Measurements from ENCODE around the gene RASGRF1.

Gene RASGRF1

DNA sequence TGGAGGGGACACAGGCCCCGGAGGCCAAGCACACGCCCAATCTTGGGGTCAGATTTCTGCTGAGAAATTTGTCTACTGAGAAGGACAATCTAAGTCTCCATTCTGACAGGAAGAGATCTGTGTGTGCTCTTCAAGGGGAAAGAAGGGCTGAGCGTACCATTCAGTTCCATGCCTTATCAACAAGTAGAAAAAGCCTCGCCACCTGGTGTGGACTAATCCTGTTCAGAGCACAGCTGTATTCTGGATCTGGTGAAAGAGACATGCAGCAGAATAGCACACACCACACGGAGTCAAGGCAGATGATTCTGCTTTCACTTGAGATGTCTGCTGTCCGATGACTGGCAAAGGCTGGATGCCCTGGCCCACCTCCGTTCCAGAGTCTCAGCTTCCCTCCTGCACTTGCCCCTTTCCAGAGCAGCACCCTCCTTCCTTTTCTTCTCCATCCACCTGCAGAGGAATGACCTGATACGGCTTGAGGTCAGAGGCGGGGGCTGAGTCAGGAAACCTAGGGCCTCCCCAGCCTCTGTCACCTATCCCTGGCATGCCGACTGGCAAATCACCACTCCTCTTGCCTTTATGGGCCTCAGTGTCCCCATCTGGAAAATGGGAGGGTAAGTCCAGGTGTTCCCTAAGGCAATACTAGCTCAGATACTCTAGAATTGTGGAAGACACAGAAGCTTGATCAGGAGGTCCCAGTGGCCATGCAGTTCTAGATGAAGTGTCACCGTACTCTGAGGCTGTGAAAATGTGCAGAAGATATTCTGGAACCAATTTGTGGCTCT is 108.9 kb downstream of the RASGRF1 start:
- DNase-seq: no peak

DNA sequence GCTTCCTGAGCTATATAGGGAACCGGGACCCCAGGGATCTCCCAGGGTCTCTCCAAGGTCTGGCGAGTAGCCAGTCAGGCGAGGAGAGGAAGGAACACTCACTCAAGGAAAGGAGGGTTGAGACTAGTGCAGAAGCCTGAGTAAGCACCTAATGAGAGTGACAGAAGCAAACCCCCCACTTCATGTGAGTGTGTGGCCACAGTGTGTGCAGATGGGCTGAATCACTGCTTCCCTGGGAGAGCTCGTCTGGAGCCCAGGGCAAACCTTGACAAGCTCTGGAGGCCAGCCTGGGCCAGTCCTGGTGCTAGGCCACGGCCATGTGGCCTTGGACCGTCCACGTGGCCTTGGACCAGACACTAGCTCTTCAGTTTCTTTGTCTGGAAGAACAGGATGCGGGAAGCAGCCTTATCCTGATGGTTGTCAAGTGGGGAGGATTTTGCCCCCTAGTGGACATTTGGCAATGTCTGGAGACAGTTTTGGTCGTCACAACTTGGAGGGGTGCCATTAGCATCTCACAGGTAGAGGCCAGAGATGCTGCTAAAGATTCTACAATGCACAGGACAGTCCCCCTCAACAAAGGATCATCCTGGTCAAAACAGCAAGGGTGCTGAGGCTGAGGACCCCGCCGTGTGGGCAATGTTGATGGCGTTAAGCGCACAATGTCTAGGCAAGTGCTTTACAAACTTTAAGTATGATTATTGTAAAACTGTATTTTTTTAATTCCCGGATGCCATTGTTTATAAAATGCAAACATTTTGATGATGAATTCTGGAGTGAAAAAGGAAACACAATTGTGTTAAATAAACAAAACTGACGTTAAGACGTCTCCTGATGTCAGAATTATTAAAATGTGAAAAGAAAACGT is 110.9 kb downstream of the RASGRF1 start:
- DNase-seq: peak; percentile 51

DNA sequence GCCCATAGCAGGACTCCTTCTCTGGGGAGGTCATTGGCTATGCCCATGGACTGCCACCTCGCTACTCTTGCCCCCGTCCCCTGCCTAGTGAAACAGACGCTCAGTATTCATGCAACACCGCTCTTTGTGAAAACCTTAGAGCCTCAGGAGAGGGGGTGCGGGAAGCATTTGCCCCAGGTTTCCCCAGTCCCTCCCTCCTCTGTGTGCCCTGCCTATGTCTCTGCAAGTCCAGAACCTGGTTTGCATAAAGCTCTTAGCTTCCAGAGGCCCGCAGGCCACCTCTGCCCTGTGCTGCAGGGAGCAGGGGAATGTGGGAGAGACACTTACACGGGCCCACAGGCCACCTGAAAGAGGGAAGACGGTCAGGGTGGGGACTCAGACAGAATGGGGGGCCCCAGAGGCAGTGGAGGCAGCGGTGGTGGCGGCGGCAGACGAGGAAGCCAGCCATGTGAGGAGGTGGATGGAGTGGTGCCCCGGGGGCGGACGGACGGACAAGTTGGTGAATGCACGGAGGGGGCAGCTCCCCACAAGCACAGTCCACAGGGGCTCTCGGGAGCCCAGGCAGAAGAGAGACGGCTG is 111.9 kb downstream of the RASGRF1 start:
- DNase-seq: no peak

DNA sequence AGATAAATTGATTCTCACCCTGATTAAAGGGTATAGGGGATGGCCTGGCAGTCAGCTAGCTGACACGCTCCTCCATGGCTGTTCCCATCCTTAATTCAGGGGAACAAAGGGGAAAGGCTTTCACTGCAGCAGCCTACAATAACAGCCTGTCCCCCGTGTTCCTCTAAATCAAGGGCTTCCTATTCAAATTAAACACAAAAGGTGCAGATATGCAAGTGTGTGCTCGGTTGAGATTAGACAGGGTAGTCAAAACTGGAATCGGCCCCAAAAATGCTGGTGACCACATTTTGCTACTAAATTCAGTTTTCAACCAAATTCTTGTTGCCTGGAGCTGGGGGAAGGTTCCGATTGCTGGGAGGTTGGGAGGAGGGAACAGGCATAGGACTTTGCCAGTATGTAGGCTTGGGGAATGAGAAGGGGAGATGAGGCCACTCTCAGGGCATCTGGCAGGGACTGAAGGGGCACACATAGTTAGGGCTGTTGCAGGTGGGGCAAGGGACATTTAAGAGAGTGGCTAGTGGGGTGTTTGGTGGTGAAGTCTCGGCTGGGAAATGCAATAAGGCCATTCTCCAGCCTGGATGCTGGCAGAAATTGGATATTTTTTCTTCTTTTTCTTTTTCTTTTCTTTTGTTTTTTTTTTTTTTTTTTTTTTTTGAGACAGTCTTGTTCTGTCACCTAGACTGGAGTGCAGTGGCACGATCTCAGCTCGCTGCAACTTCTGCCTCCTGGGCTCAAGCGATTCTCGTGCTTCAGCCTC is 112.8 kb downstream of the RASGRF1 start:
- no peak for DNase-seq

DNA sequence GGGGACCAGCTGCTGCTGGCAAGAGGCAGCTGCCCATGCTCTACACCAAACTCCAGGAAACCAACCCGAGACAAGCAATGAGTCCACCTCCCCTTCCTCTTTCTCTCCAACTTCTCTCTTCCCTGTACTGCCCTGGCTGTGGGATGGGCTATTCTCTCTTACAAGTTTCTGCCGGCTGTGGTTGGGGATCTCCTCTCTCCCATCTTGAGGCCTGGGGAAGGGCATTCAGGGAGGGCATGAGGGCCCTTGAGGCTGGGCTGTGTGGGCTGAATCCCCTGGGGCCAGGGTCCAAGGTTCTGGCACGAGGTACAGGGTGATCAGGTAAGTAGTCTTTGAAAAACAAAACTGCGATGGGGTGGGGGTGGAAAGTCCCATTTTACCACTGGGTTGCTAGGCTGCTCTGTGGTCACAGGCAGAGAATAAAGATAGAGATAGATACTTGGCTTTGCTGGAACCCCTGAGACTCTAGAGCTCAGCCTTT is 113.4 kb downstream of the RASGRF1 start:
- peak; percentile 1 for DNase-seq

DNA sequence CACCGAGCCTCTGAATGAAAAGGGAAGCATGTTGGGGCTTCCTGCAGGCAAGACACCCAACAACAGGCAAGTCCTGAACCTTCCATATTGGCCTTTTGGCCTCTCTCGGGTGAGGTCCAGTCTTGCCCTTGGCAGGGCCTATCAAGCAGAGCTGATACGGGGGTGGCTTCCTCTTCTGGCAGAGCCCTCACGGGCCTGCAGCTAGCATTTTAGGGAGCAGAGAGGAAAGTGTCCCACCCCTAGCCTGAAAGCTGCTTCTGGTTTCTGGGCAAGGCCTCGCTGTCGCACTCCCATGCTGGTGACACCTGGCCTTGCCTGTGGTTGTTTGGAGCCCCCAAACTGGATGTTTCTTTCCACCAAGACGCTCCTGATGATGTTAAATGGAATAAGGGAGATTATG is 113.9 kb downstream of the RASGRF1 start:
- DNase-seq: no peak

DNA sequence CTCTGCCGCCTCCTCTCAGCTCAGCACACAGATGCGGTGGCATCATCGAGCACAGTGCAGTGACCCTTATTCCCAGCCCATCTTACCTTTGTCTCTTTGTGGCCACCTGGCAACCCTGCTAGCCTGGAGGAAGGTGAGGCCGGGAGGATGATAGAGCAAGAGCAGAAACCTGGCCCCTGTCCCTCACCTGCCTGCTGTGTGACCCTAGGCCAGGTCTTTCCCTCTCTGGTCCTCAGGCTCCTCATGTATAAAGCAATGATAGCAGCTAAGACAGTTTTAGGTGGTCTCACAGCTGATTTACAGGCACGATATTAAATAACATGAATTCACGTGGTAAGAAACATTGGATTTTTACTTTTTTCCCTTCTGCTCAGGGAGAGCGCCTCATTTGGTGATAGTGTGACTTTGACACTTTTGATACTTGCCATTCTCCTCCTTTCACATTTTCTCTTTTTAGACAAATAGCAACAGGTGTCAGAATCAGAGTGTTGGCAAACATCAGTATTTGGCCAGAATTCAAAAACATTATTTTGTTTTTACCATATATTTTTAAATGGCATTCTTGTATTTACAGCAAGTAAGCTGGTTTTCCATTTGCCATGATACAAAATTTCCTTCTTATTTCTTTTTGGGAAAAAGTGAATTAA is 116.2 kb downstream of the RASGRF1 start:
- no peak for DNase-seq

GRCh38 chr15:78969687-78970349 is 120.8 kb downstream of the RASGRF1 start:
- DNase-seq: no peak

DNA sequence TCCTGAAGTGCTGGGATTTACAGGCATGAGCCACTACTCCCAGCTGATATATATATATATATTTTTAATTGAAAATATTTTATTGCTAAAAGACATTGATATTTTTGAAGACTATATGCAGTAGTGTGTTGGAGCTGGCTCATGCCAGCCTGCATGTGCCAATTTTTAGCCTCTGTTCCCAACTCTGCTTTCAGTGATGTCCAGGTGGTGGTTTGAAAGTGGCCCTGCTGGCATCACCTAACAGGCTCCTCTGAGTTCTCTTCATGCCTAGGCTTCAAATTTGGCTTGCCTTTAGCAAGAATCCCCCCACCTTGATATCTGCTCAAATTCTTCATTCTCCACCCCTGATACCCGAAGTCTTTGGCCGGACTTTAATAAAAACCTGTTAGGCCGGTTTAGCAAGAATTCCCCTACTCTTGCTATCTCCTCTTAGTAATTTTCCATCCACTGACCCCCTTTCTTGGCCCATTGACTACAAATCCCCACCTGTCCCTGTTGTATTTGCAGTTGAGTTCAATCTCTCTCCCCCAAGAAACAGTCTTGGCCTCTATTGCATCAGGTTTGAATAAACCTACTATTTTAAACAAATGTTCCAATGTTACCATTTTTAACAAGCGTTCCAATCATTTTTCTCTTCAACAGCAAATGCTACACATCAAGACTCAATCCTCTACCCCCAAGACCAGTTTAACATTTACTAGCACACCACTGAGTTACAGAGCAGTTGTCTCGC is 121.9 kb downstream of the RASGRF1 start:
- no peak for DNase-seq

- DNase-seq: no peak
Measured at GRCh38 chr15:78968114-78968513, 122.5 kb downstream of the RASGRF1 start.

DNA sequence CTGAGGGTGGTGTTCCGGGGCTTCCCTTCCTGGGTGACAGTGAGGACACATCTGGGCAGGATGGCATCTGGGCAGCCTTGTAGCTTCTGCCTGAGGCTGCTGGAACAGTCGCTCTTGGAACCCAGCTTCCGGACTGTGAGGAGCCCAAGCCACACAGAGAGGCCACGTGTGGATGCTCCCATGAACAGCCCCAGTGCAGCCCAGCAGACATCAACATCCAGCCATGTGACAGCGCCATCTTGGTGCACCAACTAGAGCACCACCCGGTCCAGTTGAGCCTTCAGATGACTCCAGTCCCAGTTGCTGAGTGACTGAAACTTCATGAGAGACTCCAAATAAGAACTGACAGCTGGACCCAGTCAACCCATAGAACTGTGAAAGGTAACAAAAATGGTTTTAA is 130.3 kb downstream of the RASGRF1 start:
- no peak for DNase-seq

- no peak for DNase-seq
Measured at GRCh38 chr15:78959360-78959759, 131.2 kb downstream of the RASGRF1 start.

DNA sequence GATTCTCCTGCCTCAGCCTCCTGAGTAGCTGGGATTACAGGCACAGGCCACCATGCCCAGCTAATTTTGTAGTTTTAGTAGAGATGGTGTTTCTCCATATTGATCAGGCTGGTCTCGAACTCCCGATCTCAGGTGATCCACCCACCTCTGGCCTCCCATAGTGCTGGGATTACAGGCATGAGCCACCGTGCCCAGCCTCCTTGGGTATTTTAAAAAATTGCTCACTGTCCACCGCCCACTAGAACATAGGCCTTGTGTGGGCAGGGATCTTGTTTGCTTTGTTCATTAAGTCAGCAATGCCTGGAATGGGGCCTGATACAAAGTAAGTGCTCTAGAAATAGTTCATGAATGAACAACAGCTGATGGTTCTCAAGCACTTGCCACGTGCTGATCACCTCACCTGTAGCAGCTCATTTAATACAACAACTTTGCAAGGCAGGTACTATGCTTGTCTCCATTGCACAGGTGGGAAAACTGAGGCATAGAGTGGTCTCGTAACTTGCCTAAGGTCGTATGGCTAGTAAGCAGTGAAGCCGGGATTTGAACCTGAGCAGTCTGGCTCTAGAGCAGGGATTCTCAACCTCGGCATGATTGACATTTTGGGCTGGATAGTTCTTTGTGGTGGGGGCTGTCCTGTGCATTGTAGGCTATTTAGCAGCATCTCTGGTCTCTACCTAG is 133.0 kb downstream of the RASGRF1 start:
- DNase-seq: no peak

- no peak for DNase-seq
Measured at GRCh38 chr15:78956937-78957336, 133.6 kb downstream of the RASGRF1 start.

DNA sequence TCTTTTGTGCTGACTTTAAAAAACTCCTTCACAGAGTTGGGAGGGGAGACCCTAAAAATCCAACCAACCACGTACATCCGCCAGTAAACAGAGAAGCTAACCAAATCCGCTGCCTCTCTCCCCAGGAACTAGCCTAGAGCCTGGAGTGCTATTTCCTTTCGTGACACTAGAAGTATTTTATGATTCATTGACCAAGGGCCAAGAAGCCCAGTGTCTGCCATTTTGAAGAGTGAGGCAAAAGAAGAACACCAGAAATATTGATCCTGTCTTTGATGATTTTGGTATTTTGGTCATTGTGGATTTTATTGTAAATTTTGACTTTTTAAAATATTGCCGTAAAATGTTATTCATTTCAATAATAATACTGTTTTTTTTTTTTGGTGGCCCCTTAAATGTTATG is 135.2 kb downstream of the RASGRF1 start:
- no peak for DNase-seq

DNA sequence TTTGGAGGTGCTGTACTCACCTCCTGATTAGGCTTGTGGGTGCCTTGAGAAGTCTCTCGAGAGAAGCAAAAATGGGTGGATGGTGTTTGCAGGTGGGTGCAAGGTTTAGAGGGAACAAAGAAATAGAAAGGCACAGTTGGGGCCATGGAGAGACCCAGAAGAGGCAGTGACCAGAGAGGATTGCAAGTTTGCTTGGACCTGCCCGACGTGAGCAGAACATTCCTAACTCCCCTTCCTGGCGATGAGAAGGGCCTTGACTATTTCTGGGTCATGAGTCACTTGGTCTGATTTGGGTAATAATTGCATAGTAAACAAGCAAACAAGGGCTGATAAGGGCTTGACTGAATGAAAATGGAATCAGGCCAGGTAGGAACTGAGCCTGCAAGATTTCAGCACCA is 138.7 kb downstream of the RASGRF1 start:
- DNase-seq: no peak

DNA sequence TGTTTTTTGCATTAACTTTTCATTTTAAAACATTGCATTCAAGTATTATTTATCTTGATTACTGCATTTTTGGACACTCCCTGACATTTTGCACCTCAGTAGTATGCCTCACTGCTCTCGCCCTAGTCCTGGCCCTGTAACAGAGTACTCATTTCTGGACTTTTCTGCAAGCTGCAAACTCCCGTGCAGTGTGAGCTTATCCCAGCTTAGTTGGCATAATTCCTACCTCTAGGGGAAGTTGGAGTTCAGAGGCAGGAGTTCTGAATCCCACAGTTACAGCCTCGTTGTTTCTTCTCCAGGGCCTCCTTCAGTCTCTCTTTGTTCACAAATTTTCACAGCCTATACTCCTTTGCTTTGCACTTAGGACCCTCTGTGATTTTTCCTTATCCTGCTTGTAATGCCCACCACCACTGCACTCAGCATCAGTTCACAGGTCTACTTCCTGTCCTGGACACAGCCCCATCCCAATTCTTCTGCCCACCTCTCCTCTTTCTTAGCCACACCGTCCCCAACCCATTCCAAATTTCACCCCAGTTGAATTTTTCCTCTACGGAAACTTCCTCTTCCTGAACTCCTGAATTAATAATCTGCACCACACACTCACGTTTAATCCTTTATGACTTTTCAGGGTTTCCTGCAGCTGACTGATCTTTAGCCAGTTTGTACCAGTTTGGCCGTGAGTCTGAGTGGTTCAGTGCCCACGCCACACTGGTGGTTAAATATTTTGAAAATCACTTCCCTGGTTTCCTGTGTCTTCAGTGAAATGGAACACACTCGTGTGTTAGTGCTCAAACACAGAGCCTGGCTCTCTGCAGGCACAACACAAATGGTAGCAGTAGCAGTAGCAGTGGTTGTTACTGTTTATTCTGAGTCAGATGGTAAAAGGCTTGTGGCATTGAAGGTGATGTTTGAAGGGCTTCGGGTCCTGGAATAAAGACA is 139.4 kb downstream of the RASGRF1 start:
- DNase-seq: no peak

DNA sequence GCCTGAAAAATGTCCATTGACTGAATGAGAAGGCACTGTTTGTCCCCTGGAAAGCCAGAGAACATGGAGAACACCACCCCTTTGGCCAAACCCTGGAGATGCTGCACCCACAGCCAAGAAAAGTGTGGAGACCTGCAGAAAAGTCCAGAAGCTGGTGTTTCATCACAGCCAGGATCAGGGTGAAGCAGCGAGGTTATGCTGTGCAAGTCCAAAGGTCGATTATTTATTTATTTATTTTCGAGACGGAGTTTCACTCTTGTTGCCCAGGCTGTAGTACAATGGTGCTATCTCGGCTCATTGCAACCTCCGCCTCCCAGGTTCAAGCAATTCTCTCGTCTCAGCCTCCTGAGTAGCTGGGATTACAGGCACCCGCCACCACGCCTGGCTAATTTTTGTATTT is 140.2 kb downstream of the RASGRF1 start:
- no peak for DNase-seq

DNA sequence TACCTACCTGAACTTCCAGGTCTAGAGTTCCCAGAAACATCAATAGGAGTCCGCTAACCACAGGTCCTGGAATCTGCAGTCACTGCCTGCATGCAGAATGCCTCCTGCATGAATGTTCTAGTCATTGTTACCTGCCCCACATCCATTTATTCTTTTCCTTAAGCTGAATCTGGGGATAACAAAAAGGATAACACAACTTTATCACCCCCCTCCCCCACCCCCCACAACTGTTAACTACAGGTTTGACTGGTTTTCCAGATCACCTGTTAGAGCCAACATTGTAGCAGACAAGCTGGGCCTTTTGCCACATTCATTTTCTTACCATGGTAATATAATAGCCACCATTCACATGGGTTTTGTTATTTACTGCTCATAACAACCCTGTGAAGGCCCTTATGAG is 141.1 kb downstream of the RASGRF1 start:
- no peak for DNase-seq
